ENCODE measurements around the gene KLC1.

DNA sequence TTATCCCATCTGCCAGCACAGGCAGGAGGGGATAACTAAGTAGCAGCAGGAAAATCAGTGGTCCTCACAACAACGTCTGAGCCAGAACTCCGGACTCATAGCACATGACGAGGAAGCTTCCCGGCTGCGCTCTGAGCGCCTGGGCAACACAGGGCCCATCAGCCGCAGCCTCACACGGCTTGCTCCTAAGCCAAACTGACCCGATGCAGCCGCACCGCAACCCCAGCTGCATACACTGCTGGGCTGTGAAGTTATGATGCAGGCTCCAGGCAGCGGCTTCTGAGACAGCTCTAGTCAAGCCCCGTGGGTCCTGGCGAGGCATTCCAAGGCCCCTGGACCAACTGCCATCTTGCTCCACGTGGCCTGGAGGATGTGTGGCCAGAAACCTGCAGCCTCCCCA lies 114.7 kb downstream of the KLC1 start:
- TF ChIP-seq, protein P1, sequence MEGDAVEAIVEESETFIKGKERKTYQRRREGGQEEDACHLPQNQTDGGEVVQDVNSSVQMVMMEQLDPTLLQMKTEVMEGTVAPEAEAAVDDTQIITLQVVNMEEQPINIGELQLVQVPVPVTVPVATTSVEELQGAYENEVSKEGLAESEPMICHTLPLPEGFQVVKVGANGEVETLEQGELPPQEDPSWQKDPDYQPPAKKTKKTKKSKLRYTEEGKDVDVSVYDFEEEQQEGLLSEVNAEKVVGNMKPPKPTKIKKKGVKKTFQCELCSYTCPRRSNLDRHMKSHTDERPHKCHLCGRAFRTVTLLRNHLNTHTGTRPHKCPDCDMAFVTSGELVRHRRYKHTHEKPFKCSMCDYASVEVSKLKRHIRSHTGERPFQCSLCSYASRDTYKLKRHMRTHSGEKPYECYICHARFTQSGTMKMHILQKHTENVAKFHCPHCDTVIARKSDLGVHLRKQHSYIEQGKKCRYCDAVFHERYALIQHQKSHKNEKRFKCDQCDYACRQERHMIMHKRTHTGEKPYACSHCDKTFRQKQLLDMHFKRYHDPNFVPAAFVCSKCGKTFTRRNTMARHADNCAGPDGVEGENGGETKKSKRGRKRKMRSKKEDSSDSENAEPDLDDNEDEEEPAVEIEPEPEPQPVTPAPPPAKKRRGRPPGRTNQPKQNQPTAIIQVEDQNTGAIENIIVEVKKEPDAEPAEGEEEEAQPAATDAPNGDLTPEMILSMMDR (conservative IDR thresholded peaks at IDR 0.05; ENCODE audit: low read depth, low read length), result no peak
- no peak for TF ChIP-seq EZH2 (IDR thresholded peaks at IDR 0.05; ENCODE audit: low read length, unreplicated experiment)

All from PC-3 (cell line).